Fibroblast of skin of left quadriceps (primary cell): ENCODE measurements around the gene FAM228B.

Experiments
- DNase-seq, 2 experiments: peaks; one replicate each; pipeline ENCODE4 v3.0.0-alpha.2; 2013; ENCODE audit warnings: low read depth in 2 of 2

FAM228B gene

DNA sequence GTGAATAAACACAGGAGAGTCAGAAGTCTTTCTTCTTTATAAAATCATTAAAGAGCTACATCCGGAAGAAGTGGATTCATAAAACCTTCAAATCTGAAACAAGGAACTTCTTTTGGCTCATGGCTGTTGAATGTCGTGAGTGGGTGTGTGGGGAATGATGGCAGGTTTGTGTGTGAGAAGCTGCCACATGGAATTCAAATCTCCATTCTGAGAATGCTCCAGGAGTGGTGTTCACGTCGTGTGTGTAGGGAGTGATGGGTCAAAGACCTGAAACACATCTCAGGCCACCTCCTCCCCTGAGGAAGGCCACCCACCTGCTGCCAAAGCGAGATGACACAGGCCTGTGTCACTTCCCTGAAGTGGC, 80.5 kb downstream of the FAM228B start:
- no peak for DNase-seq

DNA sequence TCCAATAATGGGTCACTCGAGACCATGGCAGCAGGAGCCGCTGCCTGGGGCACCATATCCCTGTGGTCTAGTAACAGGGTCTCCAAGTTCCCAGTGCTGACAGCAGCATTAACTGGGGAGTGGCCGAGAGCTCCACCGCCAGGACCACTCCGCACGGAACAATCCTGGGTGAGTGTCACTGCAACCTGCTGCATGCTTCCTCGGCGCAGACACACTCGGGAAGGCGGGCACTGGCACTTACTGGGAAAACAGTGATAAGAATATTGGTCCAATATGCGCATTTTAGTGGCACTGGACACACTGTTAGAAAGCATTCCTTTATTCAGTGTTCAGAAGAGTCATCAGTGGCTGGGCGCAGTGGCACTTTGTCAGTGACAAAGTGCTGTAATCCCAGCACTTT, 81.2 kb downstream of the FAM228B start:
- DNase-seq = no peak

DNA sequence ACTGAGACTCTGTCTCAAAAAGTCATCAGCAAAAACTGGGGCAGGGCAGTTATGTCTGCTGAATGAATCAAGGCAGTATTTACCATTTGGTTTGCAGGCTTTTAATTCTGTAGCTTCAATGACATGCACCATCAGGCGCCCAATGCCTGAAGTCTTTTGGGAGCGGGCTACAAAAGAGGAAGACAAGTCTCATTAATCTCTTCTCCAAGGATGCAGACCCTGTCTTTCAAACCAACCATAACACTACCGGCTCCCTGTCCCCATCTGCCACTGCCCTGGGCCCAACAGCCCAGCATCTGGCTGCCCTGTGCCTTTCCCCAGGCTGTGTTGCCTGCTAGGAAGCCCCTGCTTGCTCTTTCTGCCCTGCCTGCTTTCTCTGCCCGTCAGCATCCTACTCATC, 81.9 kb downstream of the FAM228B start:
- no peak for DNase-seq

- no peak for DNase-seq
These were observed 83.0 kb downstream of the FAM228B start for GRCh38 chr2:24206242-24206641.

DNA sequence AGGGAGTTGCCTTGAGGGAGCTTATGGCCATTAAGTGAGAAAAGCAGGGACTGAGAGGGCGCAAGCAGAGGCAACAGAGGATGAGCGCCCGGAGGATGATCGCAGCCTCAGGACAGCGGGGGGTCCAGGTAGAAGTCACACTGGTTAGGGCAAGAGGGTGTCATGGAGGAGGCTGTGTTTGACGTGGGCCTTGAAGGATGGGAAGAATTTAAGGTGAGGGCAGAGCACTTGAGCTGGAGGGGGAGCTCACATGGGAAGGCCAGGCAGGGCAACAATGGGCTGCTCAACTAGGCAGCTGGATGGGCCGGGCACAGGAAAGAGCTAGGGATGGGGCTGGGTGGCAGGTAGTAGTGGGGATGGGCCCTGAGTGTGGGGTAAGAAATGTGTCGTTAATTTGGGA, 83.4 kb downstream of the FAM228B start:
- DNase-seq = no peak

DNA sequence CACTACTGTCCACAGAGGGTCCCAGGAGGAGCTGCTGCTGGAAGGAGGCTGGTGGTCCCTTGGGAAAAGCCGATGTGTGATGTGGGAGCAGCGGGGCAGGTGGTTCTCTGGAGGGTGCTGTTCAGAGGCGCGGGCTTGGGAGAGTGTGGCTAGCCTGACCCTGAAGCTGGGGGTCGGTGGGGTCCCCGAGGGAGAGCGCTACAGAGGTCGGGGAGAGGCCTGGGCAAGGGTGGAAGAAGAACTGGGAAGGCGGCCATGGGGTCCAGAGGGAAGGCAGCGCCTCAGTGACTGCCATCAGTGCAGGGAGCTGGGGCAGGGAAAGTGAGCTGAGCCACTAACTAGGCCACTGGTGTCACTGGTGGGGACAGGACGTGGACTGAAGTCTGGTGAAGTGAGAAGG, 84.1 kb downstream of the FAM228B start:
- no peak for DNase-seq

DNA sequence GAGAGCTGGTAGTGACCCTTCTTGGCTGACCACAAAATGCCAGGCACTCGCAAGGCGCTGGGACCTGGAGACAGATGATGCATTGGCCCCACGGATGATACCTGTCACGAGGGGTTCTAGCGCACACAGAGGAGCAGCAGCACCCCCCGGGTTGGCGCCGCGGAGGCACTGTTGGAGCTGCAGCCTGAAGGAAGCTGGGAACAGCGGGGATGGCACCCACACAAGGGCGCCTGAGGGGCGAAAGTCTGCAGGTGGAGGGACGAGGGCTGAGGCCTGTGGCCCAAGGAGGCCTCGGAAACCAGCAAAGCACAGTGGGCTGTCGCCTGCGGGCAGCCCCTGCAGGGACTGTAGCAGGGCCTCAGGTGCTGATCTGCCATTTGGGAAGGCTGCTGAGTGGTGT, 85.2 kb downstream of the FAM228B start:
- DNase-seq = no peak

- DNase-seq = no peak
These were observed 86.3 kb downstream of the FAM228B start for GRCh38 chr2:24209389-24210105.

GRCh38 chr2:24210106-24210455, 86.8 kb downstream of the FAM228B start:
- DNase-seq = no peak

DNA sequence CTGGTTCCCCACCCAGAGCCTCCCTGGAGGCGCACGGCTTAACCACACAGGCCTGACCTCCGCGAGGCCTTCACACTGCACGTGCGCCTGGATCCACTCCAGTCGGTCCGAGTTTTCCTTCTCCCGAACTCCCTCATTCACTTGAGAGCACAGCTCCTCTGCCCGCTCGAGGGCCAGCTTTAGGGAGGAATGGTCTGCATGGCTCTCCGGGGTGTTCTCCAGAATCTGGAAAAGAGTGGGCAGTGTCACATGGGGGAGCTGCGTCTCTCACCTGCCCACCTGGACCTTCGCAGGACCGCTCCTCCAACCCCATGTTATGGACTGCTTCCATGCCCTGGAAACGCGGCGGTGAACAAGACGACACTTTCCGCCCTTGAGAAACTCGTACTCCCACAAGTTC, 87.5 kb downstream of the FAM228B start:
- no peak for DNase-seq

- DNase-seq = no peak
These were observed 88.1 kb downstream of the FAM228B start for GRCh38 chr2:24211408-24211807.

GRCh38 chr2:24214880-24215279, 91.6 kb downstream of the FAM228B start:
- no peak for DNase-seq
